Choroid plexus epithelial cell (primary cell): ENCODE measurements around the gene ITSN1.

Source experiments
- DNase-seq: peaks from one replicate; pipeline ENCODE4 v3.0.0-alpha.2; 2010; ENCODE audit warnings: low read depth
- H3K4me3 ChIP-seq: 2 replicates; pipeline ENCODE4 v1.5.1; 2011; ENCODE audit warnings: low read depth, mild to moderate bottlenecking, control low read depth, low read length, moderate library complexity
- TF ChIP-seq, protein P1 (sequence below): conservative IDR thresholded peaks from 2 replicates; pipeline ENCODE4 v1.5.1; 2011; ENCODE audit warnings: low read depth, mild to moderate bottlenecking, control low read depth, inconsistent platforms, low read length, moderate library complexity

The ITSN1 gene

DNA sequence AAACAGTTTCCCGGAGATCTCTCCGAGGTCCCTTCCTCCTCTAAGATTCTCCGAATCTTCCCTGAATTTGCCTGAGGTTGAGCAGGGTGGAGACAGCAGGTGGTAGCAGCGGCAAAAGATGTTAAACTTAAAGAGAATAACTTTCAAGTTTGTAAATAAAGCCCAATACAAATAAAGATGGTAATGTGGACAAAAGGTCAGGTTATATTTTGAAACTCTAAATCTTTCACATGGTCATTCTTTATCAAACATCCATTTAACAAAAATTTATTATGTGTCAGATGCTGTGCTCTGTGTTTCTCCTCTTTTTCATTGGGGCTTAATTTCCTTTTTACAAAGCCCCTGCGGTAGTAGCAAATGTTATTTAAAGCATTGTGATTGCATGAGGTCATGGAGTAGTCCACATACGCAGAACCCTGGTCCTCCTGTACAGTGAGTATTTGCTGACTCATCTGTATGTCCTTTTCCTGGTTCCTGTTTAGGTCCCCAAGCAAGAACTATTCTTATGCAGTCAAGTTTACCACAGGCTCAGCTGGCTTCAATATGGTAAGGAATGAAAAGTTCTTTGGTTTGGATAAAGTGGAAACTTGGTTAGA lies 119.2 kb downstream of the ITSN1 start:
- TF ChIP-seq, protein P1, sequence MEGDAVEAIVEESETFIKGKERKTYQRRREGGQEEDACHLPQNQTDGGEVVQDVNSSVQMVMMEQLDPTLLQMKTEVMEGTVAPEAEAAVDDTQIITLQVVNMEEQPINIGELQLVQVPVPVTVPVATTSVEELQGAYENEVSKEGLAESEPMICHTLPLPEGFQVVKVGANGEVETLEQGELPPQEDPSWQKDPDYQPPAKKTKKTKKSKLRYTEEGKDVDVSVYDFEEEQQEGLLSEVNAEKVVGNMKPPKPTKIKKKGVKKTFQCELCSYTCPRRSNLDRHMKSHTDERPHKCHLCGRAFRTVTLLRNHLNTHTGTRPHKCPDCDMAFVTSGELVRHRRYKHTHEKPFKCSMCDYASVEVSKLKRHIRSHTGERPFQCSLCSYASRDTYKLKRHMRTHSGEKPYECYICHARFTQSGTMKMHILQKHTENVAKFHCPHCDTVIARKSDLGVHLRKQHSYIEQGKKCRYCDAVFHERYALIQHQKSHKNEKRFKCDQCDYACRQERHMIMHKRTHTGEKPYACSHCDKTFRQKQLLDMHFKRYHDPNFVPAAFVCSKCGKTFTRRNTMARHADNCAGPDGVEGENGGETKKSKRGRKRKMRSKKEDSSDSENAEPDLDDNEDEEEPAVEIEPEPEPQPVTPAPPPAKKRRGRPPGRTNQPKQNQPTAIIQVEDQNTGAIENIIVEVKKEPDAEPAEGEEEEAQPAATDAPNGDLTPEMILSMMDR, result no peak
- H3K4me3 ChIP-seq, result peak overlapping the region; percentile 15
- peak; percentile 99 for DNase-seq

DNA sequence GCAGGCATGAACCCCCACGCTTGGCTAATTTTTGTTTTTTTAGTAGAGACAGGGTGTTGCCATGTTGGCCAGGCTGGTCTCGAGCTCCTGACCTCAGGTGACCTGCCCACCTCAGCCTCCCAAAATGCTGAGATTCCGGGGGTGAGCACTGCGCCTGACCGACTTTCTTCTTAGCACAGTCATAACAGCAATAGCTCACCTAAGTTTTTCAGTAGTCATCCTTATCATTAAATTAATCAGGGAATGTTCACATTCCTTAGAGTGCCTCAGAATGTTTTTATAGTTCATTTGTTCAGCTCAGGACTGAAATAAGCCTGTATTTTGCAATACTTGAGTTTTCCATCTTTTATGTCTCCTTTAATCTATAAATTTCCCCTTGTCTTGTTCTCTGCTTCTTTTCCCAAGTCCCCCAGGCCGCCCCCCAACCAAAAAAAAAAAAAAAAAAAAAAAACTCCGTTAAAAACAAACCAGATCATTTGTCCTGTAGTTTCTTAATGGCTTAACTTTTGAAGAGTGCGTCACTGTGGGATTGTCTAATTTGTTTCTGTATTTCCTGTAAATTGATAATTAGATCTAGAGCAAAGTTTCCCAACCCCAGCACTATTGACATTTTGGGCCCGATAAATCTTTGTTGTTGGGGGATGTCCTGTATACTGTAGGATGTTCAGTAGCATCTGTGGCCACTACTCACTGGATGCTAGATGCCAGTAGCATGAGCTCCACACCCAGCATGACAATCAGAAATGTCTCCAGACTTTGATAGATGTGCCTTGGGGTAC lies 120.7 kb downstream of the ITSN1 start:
- TF ChIP-seq, protein P1, result no peak
- DNase-seq, result peak; percentile 67
- H3K4me3 ChIP-seq, result no peak overlapping the region

DNA sequence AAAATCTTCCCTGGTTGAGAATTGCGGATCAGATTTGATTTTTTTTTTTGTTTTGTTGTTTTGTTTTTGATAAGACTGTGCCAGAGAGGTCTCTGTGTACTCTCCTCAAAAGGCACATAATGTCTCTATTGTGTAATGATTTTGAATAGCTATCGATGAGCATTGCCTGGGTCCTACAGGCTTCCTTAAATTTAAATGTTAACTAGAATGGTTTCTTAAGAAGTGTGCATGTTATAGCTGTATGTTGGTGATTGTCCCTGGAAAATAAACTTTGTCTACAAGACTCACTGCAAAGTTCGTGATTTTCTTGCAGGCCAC lies 121.2 kb downstream of the ITSN1 start:
- H3K4me3 ChIP-seq, result no peak overlapping the region
- DNase-seq, result no peak
- TF ChIP-seq, protein P1, result no peak

DNA sequence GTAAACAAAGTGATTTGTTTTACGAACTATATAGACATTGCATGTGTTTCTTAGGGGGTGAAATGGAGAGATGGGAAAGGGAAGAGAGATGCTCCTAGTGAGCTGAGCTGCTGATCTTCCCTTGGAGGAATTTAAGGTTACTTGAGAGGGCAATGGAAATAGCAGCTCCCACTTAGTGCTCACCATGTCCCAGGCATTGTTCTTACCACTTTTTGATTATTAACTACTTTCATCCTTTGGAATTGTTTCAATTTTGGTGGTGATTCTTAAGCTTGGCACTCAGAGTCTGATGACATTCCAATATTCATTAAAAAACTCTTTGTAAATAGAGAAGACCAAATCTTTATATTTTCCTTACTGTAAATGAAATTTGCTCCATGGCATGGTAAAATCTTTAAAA lies 124.9 kb downstream of the ITSN1 start:
- peak; percentile 57 for DNase-seq
- TF ChIP-seq, protein P1, result no peak
- H3K4me3 ChIP-seq, result no peak overlapping the region

DNA sequence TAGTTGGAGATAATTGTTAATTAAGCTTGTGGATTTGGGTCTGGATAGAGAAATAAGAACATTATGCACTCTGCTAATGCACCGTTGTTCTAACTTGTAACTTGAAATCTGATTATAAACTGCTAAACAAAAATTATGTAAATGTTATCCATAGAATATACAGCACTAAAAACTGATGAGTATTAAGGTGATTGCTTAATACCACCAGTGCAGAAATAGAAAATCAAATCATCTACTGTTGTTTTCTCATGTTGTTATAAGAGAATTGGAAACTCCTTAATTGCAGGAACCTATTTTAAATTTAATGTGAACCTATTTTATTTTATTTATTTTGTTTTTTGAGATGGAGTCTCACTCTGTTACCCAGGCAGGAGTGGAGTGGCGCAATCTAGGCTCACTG lies 125.7 kb downstream of the ITSN1 start:
- DNase-seq, result no peak
- no peak overlapping the region for H3K4me3 ChIP-seq
- TF ChIP-seq, protein P1, result no peak

DNA sequence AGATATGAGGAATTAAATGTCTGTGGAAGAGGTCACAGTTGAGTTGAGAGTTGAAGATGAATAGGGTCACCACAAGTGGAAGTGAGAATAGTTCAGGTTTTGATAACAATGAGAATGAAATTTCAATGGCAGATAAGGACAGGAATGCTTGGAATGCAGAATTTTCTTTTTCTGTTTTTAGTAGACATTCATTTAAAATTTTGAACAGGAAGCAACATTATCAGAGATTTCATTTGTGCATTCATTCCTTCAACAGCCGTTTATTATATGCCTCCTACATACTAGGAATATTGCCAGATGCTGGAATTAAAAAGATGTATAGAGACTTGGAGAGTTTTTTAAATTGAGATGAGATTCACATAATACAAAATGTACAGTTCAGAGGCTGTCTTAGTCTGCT lies 126.8 kb downstream of the ITSN1 start:
- TF ChIP-seq, protein P1, result no peak
- peak; percentile 16 for DNase-seq
- H3K4me3 ChIP-seq, result no peak overlapping the region

DNA sequence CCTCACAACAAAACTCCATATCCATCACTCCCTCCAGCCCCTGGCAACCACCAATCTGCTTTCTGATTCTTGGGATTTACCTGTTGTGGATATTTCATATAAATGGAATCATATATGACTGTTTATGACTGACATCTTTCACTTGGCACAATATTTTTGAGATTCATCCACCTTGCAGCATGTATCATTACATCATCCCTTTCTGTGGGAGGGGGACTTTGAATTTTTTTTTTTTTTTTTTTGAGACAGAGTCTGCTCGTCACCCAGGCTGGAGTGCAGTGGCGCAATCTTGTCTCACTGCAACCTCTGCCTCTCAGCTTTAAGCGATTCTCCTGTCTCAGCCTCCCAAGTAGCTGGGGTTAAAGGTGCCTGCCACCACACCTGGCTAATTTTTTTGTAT lies 128.2 kb downstream of the ITSN1 start:
- DNase-seq, result no peak
- TF ChIP-seq, protein P1, result no peak
- no peak overlapping the region for H3K4me3 ChIP-seq
